NB4 (cell line): Measurements from ENCODE around the gene PSMA4.

ENCODE experiments used
- DNase-seq: peaks from one replicate; pipeline ENCODE4 v3.0.0; 2010; ENCODE audit warnings: low read depth
- H3K4me3 ChIP-seq: one replicate; pipeline ENCODE4 v1.5.1; 2011; ENCODE audit warnings: mild to moderate bottlenecking, low read depth, low read length, moderate library complexity
- MYC ChIP-seq: IDR thresholded peaks from 2 replicates; pipeline ENCODE4 v1.6.1; 2011; ENCODE audit warnings: low read depth, low read length
- POLR2A ChIP-seq: IDR thresholded peaks from 2 replicates; pipeline ENCODE4 v1.6.1; 2011; ENCODE audit warnings: mild to moderate bottlenecking; ENCODE audit not compliant: insufficient read length; ENCODE audit errors: extremely low read depth
- TF ChIP-seq, protein P1 (sequence below): IDR thresholded peaks from one replicate; pipeline ENCODE4 v1.5.1; 2012; ENCODE audit warnings: low read depth, low read length
- TF ChIP-seq, protein P2 (sequence below): IDR thresholded peaks from 2 replicates; pipeline ENCODE4 v1.6.1; 2011; ENCODE audit warnings: low read depth, low read length

Gene PSMA4

DNA sequence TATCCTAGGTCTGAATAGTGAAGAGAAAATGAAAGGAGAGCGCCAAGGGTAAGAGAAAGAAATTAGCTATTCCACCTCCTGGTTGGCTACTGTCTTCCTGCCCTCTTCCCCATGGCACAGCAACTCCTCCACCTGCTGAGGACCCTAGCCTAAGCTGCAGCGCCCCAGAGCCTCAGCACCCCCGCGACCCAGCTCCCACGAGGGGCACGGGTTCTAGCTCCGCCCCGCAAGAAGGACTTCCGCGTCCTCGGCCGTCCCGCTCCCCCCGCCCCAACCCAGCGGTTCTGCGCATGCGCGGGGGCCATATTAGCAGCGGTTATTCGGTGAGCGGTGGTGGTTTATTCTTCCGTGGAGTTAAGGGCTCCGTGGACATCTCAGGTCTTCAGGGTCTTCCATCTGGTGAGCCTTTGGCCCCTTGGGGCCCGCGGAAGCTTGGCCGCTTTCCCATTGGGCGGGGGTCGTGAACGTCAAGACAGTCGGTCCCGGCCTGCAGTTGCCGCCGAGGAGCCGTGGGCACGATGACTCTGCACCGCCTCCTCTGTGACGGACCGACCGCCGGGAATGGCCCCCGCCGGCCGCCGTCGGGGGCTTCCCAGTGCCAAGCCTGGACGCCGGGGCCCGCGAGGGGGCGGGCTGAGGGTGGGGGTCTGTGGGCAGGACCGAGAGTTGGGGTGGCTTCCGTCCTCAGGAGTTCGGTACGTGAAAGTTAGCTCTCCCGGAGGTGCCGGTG, at the start of gene PSMA4:
Gene PSMA4 (plus strand): TSS at position 304 of the 730 bp plus-strand sequence. CDS start 1,484 bp downstream, outside the sequence.
- peak; percentile 94 for DNase-seq
- TF ChIP-seq, protein P1, sequence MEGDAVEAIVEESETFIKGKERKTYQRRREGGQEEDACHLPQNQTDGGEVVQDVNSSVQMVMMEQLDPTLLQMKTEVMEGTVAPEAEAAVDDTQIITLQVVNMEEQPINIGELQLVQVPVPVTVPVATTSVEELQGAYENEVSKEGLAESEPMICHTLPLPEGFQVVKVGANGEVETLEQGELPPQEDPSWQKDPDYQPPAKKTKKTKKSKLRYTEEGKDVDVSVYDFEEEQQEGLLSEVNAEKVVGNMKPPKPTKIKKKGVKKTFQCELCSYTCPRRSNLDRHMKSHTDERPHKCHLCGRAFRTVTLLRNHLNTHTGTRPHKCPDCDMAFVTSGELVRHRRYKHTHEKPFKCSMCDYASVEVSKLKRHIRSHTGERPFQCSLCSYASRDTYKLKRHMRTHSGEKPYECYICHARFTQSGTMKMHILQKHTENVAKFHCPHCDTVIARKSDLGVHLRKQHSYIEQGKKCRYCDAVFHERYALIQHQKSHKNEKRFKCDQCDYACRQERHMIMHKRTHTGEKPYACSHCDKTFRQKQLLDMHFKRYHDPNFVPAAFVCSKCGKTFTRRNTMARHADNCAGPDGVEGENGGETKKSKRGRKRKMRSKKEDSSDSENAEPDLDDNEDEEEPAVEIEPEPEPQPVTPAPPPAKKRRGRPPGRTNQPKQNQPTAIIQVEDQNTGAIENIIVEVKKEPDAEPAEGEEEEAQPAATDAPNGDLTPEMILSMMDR: no peak
- TF ChIP-seq MYC: peak; percentile 97
- TF ChIP-seq, protein P2, sequence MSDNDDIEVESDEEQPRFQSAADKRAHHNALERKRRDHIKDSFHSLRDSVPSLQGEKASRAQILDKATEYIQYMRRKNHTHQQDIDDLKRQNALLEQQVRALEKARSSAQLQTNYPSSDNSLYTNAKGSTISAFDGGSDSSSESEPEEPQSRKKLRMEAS: peak; percentile 84
- TF ChIP-seq POLR2A: peak; percentile 98
- H3K4me3 ChIP-seq: peak within 1 kb of the TSS; percentile 100

DNA sequence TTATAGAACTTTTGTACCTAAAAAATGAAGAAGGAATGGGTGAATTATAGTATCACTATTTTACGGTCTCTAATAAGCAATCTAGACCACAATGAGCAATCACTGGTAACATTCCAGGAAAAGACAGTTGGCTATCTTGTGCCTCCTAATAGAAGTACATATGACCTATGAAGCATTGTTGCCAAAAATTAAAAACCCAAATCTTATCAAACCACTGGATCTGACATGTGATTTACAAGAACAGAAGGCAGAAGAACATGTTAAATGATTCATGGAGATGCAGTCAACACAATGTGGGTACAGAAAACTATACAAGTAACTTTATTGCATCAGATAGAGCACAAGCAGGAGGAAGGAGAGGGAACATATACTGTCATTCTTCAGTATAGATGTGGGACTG, 47.4 kb upstream of the PSMA4 start:
- TF ChIP-seq, protein P2: no peak
- TF ChIP-seq, protein P1: no peak
- DNase-seq: no peak
- H3K4me3 ChIP-seq: no peak overlapping the region

DNA sequence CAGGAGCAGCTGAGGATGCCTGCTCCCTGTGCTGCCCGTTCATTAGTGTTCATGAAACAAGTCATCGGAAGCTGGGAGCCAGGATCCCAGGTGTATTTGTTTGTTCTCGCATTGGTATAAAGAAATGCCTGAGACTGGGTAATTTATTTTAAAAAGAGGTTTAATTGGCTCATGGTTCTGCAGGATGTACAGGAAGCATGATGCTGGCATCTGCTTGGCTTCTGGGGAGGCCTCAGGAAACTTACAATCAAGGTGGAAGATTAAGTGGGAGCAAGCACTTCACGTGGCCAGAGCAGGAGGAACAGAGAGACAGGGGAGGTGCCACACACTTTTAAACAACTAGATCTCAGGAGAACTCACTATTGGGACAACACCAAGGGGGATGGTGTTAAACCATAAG, 38.4 kb upstream of the PSMA4 start:
- TF ChIP-seq, protein P2: no peak
- TF ChIP-seq, protein P1: no peak
- TF ChIP-seq MYC (no peak), POLR2A (no peak)
- no peak for DNase-seq
- no peak overlapping the region for H3K4me3 ChIP-seq

DNA sequence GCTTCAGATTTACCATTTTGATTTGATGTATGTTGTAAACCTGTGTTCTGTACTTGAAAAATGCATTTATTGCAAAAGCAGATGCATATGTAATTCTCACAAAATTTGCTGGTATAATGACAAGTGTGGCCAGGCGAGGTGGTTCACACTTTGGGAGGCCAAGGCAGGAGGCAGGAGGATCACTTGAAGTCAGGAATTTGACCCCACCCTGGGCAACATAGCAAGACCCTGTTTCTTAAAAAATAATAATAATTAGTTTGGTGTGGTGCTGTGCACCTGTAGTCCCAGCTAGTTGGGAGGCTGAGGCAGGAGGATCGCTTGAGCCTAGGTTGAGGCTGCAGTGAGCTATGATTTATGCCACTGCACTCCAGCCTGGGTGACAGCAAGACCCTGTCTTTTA, 37.6 kb upstream of the PSMA4 start:
- TF ChIP-seq MYC (no peak), POLR2A (no peak)
- TF ChIP-seq, protein P1: no peak
- TF ChIP-seq, protein P2: no peak
- no peak for DNase-seq
- H3K4me3 ChIP-seq: no peak overlapping the region

DNA sequence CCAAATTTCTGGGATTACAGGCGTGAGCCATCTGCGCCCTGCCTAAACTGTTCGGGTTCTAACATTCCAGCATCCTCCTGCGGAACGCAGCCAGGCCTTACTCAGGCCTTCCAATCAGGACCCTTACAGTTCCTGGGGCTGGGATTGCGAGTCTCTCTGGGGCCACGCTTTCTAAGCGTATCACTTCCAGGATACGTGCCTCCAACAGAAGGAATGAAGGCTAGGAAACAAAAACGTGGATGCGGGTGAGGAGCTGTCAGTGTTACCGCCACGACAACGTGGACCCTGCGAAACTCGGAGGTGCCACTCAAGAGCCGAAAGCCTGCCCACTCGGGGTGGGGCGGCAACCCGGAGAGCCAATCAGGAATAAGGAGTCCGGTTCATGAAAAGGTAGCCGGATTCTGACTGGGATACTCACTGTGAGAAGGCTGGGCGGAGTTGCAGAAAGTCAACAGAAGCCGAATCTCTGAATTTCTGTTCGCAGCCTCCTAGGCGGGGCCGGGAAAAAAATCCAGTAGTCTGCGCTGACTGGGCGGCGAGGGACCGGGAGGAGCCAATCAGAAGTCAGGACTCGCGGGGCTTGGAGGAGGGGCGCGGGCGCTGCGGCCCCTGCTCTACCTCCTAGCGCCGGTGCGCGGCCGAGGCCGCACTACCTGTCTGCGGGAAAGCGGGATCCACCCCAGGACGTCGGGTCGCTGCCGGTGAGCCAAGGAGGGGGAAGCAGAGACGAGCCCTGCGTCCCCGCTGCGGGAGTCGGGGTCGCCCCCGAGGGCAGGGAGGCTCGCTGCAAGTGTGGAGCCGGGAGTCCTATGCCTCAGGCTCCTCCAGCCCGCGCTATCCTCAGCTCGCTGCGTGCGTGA, 33.0 kb upstream of the PSMA4 start, which contains the start of gene HYKK:
Gene HYKK (plus strand): TSS at position 607 of the 860 bp plus-strand sequence. CDS start 5,512 bp downstream, outside the sequence.
- no peak for TF ChIP-seq POLR2A
- TF ChIP-seq, protein P1: no peak
- TF ChIP-seq, protein P2: 0 out of 2 replicates have a peak, but pooled peaks have one; percentile 18
- TF ChIP-seq MYC: peak; percentile 54; the same call in 1 of the 2 replicates
- H3K4me3 ChIP-seq: peak within 1 kb of the TSS; percentile 59
- DNase-seq: peak; percentile 90
